Loucy (cell line): ENCODE results near the gene PAXX.

Source experiments
- H2AFZ ChIP-seq: fragments of 200-600 bp; sonication (generic); 2 replicates; pipeline ENCODE4 v1.6.0; 2016; ENCODE audit warnings: antibody characterized with exemption, mild to moderate bottlenecking, low read length, moderate library complexity
- H3F3A ChIP-seq: fragments of 200-600 bp; 2 replicates; pipeline ENCODE4 v1.6.0; 2016; ENCODE audit warnings: antibody characterized with exemption, low read depth, mild to moderate bottlenecking
- H3K27me3 ChIP-seq: fragments of 200-600 bp; sonication (generic); 2 replicates; pipeline ENCODE4 v1.6.1; 2014; ENCODE audit warnings: low read length, mild to moderate bottlenecking; ENCODE audit not compliant: insufficient read depth, poor library complexity, severe bottlenecking
- H3K36me3 ChIP-seq: fragments of 200-600 bp; sonication (generic); 2 replicates; pipeline ENCODE4 v1.6.1; 2016; ENCODE audit warnings: low read length; ENCODE audit not compliant: insufficient read depth
- H3K4me1 ChIP-seq: fragments of 200-600 bp; sonication (generic); 2 replicates; pipeline ENCODE4 v1.5.1; 2014; ENCODE audit warnings: low read length, mild to moderate bottlenecking; ENCODE audit not compliant: insufficient read depth, poor library complexity, severe bottlenecking
- H3K4me2 ChIP-seq: fragments of 200-600 bp; sonication (generic); 2 replicates; pipeline ENCODE4 v1.6.0; 2014; ENCODE audit warnings: antibody characterized with exemption, low read length, low read depth, mild to moderate bottlenecking; ENCODE audit not compliant: poor library complexity, severe bottlenecking
- H3K4me3 ChIP-seq: fragments of 200-600 bp; sonication (generic); 2 replicates; pipeline ENCODE4 v1.5.1; 2014; ENCODE audit warnings: low read length, mild to moderate bottlenecking, mixed read lengths; ENCODE audit not compliant: poor library complexity, severe bottlenecking
- H3K79me2 ChIP-seq: fragments of 200-600 bp; sonication (generic); 2 replicates; pipeline ENCODE4 v1.6.1; 2014; ENCODE audit warnings: low read length; ENCODE audit not compliant: insufficient read depth
- H3K9ac ChIP-seq: fragments of 200-600 bp; sonication (generic); 2 replicates; pipeline ENCODE4 v1.6.0; 2014; ENCODE audit warnings: mild to moderate bottlenecking, low read depth, low read length, moderate library complexity; ENCODE audit not compliant: poor library complexity, severe bottlenecking
- H3K9me2 ChIP-seq: fragments of 200-600 bp; sonication (generic); replicated peaks from 2 replicates; pipeline ENCODE4 v1.6.1; 2016; ENCODE audit warnings: low read depth, low read length, mixed read lengths
- H3K9me3 ChIP-seq: fragments of 200-600 bp; sonication (generic); 2 replicates; pipeline ENCODE4 v1.6.1; 2014; ENCODE audit warnings: mild to moderate bottlenecking, antibody characterized with exemption, low read length, low read depth; ENCODE audit not compliant: insufficient read depth
- H4K20me1 ChIP-seq: fragments of 200-600 bp; sonication (generic); 2 replicates; pipeline ENCODE4 v1.6.0; 2014; ENCODE audit warnings: antibody characterized with exemption, low read length, mild to moderate bottlenecking; ENCODE audit not compliant: insufficient read depth, poor library complexity, severe bottlenecking
- CTCF ChIP-seq: fragments of 200-600 bp; sonication (generic); conservative IDR thresholded peaks from 2 replicates; pipeline ENCODE4 v1.5.1; 2014; ENCODE audit warnings: mild to moderate bottlenecking, antibody characterized with exemption, low read length
- EZH2phosphoT487 ChIP-seq: fragments of 200-600 bp; IDR thresholded peaks from 2 replicates; pipeline ENCODE4 v1.6.1; 2018; ENCODE audit warnings: antibody characterized with exemption, mild to moderate bottlenecking, moderate library complexity, borderline replicate concordance

PAXX gene

GRCh38 chr9:137015976-137016375, 23.8 kb downstream of the PAXX start:
- no peak overlapping the region for H3K4me3 ChIP-seq
- no peak overlapping the region for H3K9ac ChIP-seq
- H3K4me1 ChIP-seq = no peaks in the 10 kb centered on the region
- no peaks in the 10 kb centered on the region; the same call in 1 of the 2 replicates for H3K36me3 ChIP-seq
- H4K20me1 ChIP-seq = no peaks in the 10 kb centered on the region
- H3K27me3 ChIP-seq = no peaks in the 10 kb centered on the region
- H3K9me3 ChIP-seq = no peaks in the 10 kb centered on the region
- no peaks in the 10 kb centered on the region for H3K79me2 ChIP-seq
- H3K4me2 ChIP-seq = no peak overlapping the region
- no peak for TF ChIP-seq EZH2phosphoT487
- no peak for TF ChIP-seq CTCF
- H3K9me2 ChIP-seq = no peaks in the 10 kb centered on the region
- H2AFZ ChIP-seq = no peak overlapping the region
- H3F3A ChIP-seq = no peaks in the 10 kb centered on the region

- peaks cover 1% of the 10 kb centered on the region for H4K20me1 ChIP-seq
- no peak overlapping the region for H2AFZ ChIP-seq
- no peaks in the 10 kb centered on the region for H3F3A ChIP-seq
- H3K27me3 ChIP-seq = no peaks in the 10 kb centered on the region
- H3K79me2 ChIP-seq = no peaks in the 10 kb centered on the region
- H3K9me3 ChIP-seq = no peaks in the 10 kb centered on the region
- no peak overlapping the region for H3K4me2 ChIP-seq
- no peak for TF ChIP-seq CTCF
- H3K4me1 ChIP-seq = no peaks in the 10 kb centered on the region
- no peak overlapping the region for H3K9ac ChIP-seq
- H3K9me2 ChIP-seq = no peaks in the 10 kb centered on the region
- no peaks in the 10 kb centered on the region; the same call in 1 of the 2 replicates for H3K36me3 ChIP-seq
- H3K4me3 ChIP-seq = no peak overlapping the region
These were observed 24.2 kb downstream of the PAXX start for GRCh38 chr9:137016436-137016835.

- Histone ChIP-seq H4K20me1 (peaks cover 4% of the 10 kb centered on the region), H3K27me3 (no peaks in the 10 kb centered on the region), H3K4me1 (no peaks in the 10 kb centered on the region), H3K9me2 (no peaks in the 10 kb centered on the region), H3K79me2 (no peaks in the 10 kb centered on the region), H3K9me3 (no peaks in the 10 kb centered on the region), H3F3A (no peaks in the 10 kb centered on the region), H3K4me2 (no peak overlapping the region), H3K9ac (no peak overlapping the region), H2AFZ (no peak overlapping the region), H3K4me3 (no peak overlapping the region), H3K36me3 (no peaks in the 10 kb centered on the region; the same call in 1 of the 2 replicates)
- TF ChIP-seq CTCF (no peak), EZH2phosphoT487 (no peak)
These were observed 24.8 kb downstream of the PAXX start for GRCh38 chr9:137017071-137017470.
